GM18870 (cell line): ENCODE measurements around the gene NRXN3.

Experiments
- ATAC-seq: cut with Tn5 transposase; IDR thresholded peaks from one replicate; pipeline ENCODE4 v1.9.1; 2021; ENCODE audit warnings: moderate library complexity; ENCODE audit not compliant: unreplicated experiment

The NRXN3 gene

DNA sequence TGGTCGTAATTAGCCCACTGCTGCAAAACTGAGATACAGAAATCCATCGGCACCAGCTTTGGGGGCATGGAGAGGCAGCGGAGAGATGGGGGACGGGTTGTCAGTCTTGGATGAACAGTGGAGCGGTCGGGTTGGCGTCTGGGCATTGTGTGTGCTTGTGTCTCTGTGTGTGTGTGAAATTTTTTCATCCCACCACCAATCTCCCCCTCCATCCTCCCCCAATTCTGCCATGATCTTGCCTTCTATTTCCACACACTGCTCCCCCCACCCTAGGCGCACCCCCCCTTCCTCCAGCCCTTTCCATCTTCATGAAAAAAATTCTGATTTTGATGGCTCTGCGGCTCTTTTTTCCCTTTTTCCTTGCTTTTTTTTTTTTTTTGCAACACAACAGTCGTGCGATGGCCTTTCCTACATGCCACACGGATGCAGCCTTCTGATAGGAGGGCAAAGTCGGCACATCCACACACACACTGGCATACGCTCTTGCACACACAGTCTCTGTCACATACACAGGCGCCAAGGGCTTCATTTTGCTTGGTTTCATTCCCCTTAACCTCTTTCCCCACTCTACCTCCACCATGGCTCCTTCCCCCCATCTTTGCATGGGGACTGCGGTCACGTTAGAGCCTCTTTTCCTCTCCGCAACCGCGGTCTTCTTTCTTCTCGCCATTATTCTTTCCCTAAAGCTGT lies 3.3 kb downstream of the NRXN3 start:
- no peak for ATAC-seq

DNA sequence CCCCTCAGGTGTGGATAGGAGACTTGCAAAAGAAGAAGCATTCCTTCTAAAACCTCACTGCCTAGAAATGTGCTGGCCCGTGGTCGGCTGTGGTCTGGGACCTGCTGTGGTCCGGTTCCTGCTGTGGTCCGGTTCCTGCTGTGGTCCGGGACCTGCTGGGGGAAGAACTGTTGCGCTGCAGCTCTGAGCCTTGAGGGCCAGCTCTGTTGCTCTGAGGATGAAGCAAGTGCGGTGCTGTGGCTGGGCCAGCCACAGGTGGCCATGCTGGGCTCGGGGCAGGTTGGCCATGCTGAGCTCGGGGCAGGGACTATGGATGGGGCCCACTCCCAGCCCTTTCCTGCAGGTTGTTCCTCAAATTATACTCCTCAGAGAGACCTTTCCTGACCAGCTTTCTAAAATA lies 5.2 kb downstream of the NRXN3 start:
- ATAC-seq, result no peak

DNA sequence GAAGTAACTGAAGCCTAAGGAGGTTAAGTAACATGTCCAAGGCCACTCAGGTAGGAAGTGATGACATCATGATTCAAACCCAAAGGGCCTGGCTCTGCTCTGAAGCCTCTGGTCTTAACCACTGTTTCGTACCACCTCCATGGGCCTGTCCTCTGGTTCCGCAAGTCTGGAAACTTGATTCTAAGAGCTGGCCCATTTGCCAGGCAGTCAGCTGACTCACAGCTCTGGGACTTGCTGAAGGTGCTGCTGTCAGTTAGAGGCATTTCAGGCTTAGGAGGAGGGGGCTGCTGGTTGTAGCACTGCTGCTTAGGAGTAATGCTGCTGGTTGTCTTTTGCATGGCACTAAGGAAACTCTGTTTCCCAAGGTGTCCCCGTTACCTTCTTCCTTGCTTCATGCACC lies 7.9 kb downstream of the NRXN3 start:
- no peak for ATAC-seq

DNA sequence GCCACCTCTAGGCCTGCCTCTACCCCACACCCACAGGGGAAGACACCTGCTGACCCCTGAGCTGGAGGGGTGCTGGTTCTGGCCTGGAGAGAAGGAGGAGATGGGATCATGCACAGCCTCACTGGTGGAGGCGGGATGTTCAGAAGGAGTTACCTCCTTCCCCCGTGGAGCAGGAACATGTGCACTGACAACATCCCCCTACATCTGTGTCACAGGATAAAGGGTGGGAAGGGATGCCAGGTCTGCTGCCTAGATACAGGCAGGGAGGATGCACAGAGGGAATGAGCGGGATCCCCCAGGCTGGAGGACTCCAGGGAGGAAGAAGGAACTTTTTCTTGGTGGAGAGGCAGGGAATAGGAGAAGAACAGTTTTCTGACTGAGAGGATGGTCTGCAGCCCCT lies 8.8 kb downstream of the NRXN3 start:
- no peak for ATAC-seq

DNA sequence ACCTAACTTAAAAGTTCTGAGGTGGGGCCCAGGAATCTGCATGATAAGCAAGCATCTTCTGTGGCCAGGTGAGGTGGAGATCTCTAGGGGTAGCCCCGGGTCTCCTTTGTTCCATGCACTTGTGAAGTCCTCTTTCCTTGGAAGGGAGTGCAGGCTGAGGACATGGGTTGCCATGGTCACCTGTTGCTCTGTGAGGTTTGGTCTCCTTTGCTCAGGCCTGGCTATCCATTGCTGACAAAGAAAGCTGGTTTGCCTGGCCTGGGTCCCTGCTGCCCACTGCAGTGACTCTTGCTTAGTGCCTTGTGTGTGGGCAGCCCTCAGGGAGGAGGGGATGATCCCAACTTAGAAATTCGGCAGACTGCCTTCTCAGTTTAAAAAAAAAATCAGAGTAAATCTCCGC lies 11.1 kb downstream of the NRXN3 start:
- no peak for ATAC-seq

DNA sequence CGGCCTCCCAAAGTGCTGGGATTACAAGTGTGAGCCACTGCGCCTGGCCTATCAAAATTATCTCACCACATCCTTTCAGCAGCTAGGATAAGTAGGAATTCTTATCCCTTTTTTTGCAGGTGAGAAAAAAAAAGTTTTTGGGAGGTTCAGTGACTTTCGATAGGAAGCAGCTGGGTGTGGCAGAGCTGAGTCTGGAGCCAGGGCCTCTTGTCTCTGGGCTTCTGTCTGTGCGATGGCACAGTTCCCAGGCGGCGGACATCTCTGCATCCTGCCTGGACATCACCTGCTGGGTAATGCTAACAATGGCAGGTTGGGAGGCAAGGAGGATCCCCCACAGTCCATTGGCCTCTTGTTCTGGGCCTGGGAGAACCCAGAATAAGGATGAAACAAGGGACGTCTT lies 12.5 kb downstream of the NRXN3 start:
- ATAC-seq, result no peak

DNA sequence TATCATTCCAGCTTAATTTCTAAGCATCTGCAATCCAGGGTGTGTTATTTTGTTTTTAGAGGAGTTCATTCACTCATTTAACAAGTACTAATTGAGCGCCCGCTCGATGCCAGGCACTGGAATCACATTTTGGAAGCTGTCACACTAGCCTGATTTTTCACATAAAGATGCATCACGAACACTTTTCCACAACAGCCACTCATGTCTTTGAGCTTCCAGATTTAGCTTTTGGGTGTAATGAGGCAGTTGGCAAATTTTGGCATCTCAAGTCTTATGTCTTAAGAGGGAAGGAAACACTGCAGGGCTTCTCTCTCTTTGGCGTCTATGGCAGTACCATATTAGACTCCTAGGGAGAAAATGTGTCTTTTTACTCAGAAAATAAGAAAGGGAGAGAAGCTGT lies 14.0 kb downstream of the NRXN3 start:
- ATAC-seq, result no peak

DNA sequence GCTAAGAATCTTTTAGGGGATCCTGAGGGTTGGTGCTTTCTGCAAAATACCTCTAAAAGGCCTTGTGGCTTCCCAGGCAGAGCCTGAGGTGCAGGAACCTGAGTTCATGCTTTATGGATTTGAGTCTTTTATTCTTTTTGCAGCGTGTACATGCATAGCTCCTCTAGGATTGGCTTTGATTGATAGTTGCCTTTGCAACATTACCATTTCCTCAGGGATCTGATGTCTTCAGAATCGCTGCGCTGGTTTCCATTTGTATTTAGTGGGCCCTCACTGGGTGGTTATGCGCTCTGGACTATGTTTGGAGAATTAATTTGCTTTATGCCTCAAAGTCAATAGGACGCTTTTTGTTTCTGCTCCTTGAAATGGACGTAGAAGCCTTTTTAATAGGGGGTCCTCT lies 16.1 kb downstream of the NRXN3 start:
- no peak for ATAC-seq

DNA sequence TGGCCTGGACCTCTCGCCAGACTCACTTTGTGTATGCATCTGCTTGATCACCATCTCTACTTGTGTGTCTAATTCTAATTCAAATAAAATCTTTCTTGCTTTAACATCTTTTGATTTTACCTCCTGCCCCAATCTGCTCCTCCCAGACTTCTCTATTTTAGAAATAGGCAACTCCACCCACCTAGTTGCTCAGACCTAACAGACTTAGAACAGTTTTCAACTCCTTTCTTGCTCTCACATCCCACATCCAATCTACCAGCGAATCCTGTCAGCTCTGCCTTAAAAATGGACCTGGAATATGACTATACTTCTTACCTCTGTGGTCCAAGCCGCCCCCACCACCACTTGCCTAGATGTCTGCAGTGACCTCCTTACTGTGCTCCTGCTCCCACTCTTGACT lies 18.7 kb downstream of the NRXN3 start:
- no peak for ATAC-seq

DNA sequence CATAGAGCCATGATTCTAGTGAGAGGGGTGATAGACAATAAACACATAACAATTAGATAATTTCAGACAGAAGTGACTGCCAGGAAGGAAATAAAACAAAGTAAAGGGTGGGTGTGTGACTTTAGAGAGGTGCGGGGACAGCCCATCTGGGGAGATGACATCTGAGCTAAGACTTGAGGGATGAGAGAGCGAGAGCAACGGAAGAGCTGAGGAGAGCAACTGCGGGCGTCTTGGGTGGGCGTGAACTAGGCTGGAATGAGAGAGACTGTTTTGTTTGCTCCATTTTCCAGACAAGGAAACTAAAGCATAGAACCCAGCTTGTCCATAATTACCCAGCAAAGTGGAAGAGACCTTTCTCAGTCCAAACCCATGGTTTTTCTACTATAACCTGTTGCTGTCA lies 25.3 kb downstream of the NRXN3 start:
- no peak for ATAC-seq

DNA sequence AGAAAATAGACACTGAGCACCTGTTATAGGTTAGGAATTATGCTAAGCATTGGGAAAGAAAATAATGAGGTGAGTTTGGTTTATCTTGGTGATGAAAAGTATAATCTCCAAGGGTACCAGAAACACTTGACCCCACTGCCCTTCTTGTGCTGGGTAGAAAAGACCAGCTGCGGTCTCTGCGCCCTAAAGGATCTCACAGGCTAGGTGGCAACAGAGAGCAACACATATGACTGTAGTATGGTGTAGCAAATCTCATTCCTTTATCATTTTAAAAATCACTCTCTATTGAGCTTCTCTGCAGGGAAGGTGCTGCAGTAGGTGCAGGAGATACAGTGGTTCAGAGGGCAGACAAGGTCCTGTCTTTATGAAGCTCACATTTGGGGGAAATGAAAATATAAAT lies 26.1 kb downstream of the NRXN3 start:
- ATAC-seq, result no peak

DNA sequence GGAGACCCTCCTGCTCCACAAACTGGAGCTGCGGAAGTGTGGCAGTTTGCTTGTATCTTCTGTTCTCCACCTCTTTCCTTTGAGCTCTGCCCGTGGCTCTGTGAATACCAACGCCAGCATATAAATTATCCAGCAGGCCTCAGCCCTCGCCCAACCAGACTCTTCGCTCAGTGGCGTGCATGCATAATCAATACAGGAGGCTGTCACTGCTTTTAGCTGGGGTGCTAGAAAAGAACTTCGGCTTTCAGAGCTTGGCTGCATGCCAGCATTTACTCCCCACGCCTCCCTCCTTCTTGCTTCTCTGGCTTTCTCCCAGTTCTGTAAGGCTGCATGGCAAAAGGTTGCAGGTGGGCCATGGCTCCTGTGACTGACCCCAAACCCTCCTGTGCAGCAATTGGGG lies 26.9 kb downstream of the NRXN3 start:
- ATAC-seq, result no peak

DNA sequence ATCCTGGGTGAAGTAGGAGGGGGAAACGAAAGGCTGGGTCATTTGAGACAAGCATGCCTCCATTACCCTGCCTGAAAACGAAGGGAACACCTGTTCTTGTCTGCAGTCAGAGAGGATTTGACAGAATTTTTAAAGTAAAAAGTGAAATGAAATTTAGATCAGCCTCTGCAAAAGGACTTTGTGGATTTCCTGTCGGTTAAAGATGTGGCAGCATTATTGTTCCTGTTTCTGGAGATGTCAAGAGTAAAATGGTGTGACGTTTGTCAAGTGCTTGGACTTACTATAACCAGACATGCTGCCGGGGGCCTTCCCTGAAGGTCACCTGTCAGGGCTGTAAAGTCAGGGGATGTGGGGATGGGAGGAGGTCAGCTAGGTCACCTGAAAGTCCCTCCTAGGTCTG lies 32.0 kb downstream of the NRXN3 start:
- ATAC-seq, result no peak

DNA sequence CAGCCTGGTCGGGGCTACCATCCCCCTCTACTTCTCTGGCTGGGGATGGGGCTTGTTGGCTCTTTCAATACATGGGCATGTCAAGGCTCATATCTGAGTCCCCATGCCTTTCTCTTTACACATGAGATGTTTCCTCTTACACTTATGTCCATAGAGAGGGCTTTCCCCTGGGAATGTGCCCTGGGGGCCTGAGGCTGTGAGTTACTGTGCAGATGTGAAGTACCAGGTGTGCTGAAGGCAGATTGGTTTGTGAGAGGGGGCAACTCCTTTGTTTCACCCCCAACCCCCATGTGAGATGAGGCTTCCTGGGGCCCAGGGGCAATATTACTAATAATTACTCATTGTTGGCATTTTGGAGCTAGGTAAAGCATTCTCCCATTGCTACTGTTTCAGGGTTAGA lies 32.8 kb downstream of the NRXN3 start:
- ATAC-seq, result no peak

DNA sequence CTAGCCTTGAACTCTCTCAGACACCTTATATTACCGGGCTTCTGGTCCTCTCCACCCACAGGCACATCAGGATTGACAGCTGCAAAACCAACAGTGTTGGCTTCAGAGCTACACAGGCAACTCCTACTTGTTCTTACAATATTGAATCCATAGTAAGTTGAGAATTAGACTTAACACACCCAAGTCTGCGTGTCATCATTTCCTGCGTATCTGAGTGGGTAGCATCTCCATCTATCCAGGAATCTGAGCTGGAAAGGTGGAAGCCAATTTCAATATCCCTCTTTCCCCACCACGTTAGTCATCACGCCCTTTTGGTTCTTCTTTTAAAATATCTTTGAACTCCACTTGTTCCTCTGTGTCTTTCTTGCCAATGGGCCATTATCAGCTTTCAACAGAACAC lies 37.2 kb downstream of the NRXN3 start:
- ATAC-seq, result no peak

DNA sequence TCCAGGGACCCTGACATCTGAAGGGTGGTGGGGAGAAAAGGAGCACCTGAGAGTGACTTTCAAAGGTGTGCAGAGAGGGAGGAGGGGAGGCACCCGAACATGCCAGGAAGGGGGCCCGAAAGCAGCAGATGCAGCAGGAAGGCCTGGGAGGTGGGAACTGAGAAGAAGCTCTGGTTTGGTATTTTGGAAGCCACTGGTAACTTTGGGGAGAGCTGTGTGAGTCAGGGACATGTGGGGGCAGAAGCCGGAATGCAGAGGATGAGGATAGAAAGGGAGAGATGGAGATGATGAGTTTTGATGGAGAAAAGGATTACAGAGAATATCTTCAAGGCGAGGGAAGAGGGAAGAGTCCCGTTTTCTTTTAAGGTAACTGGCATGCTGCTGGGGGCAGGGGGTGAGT lies 50.1 kb downstream of the NRXN3 start:
- no peak for ATAC-seq

DNA sequence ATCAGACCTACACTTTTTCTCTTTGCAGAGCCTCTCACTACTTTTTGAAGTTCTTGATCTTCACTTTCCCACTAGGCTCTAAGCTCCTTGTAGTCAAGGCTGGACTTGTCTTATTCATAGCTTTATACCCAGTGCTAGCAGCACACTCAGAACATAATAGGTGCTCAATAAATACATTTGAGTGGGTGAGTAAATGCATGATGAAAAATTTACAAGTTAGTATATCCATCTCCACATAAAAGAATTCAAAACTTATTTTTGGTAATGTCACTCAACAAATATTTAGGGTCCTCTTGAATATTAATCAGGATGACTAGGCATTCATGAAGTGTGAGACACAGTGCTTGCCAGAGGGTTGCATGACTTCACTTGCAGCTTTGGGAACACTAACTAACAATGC lies 52.6 kb downstream of the NRXN3 start:
- ATAC-seq, result no peak

DNA sequence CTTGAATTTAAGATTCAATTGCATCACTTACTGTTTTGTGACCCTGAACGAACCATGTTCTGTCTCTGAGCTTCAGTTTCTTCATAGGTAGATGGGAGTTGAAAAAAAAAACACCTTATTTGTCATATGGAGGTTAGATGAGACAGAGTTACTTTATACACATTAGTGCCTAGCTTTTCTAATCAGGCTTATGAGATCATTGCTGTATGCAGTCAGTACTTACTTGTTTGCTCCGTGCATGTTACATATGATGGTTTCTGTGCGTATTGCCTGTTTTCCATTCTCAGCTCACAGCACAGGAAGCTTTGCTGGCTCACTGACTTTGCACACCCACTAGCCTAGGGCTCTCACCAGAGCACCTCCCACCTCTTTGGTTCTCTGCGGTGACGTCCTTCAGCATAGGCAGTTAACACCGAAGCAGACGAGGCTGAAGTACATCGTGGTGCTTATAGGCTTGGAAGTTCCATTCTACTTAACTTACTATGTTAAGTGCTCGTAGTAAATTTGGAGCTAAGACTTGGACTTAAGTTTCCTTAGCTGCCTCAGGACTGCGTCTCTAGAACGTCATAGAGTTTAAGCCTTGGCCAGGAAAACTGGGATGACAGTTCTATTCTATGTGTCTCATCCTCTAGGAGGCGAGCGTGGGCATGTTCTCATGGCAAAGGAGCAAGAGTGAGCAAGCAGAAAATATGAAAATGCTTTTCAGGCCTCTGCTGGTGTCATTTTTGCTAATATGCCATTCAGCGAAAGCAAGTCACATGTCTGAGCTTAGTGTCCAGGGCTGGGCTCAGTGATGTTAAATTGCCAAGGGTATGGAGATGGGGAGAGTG lies 57.3 kb downstream of the NRXN3 start:
- no peak for ATAC-seq

DNA sequence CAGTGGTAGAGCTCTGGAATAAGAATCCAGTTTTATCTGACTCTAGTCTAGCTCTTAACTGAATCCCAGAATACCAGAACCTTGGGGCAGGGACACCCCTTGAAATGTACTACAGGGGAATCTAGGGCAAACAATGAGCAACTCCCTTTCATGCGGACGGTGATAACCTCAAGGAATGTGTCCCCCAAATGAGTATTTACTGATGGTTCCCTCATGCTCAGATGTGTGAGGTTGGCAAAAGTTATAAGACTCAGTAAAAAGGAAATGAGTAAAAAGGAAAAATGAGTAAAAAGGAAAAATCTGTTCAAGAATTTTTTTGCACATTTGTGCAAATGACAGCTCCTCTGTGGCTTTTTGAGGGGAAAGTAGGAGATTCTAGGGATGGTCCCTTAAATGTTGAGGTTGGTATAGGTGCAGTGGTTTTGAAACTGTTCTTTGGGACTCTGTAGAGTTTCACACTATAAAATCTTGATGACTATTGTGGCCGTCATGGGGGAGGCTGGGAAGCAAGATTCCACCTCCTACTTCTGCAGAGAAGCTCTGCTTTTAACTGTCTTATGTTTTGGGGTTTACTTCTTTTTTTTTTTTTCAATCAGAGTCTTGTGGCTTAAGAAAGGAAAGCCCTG lies 58.6 kb downstream of the NRXN3 start:
- ATAC-seq, result no peak

DNA sequence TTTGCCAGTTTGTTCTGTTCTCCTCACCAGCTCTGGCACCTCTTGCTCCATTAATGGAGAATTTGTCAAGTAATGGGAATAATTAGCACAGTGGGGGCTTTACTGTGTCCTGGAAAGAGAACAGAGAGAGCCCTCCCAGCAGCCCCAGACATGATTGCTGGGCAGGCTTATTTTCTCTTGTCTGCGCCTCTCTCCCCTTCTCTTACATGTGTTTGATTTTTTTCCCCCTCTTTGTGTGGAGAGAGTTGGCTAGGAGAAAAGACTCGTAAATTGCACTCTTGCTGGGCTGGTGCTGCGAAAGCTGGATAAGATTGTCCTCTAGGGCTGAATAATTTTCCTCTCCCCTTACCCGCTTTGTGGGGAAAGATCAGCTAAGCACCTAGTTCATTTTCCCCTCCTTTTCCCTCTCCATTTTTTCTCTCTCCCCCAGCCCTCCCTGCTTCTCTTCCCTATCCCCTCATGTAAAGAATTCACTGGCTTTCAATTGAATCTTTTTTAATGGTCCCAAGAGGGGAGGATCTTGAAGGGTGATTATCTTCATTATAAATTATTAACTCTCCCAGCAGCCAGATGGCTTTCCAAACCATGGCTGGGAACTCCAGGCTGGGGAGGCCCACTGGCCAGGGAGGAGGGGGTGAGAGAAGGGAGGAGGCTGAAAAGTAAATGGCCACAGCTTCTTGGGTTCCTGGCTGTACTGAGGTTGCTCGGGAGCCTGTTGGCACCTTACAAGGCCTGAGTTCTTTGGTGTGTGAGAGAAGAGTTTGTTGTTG lies 62.2 kb downstream of the NRXN3 start:
- ATAC-seq, result no peak

DNA sequence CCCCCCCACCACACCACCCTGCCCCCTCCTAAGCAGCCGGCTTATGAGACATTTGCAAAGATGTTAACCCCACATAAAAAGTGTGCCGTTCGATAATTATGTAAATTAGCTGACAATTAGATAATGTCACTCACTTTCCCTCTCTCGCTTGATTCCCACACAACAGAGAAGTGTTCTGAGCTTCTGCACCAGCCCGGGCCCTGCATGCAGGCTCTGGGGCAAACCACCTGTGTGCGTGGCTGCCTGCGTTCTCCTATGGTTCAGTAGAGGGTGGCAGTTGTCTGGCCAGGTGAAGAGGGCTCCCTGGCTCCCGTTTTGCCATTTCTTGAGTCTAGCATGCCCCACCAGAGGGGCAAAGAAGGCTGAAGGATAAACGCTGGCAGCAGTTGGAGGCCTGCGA lies 68.0 kb downstream of the NRXN3 start:
- no peak for ATAC-seq

DNA sequence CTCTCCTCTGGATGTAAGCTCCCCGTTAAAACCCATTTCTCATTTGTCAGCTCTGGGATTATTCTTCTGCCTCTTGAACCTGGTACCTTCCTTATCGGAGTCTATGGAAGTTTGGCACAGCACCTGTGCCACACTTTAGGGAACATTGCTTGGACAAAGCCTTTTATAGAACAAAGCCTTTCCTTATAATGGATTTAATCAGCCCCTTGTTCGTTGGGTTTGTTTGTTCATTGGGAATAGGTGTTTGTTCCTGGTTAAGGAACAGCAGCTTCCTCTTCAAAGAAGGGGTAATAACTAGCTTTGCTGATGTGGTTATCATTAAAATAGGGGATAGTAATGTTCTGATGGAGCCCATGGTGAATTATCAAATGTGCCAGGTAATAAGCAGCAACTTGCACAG lies 70.4 kb downstream of the NRXN3 start:
- no peak for ATAC-seq
